GM19468 (cell line): ENCODE data around the gene TRIM40.
"Not testable (repeated sequence)": the region's sequence is repeated elsewhere in the genome, so short reads cannot be mapped to it uniquely, and the experiment has no call there.

Source experiments
- ATAC-seq: cut with Tn5 transposase; IDR thresholded peaks from one replicate; pipeline ENCODE4 v1.9.1; 2021; ENCODE audit warnings: mild to moderate bottlenecking, moderate library complexity, moderate number of reproducible peaks; ENCODE audit not compliant: unreplicated experiment; ENCODE audit errors: extremely low read depth

TRIM40 gene

DNA sequence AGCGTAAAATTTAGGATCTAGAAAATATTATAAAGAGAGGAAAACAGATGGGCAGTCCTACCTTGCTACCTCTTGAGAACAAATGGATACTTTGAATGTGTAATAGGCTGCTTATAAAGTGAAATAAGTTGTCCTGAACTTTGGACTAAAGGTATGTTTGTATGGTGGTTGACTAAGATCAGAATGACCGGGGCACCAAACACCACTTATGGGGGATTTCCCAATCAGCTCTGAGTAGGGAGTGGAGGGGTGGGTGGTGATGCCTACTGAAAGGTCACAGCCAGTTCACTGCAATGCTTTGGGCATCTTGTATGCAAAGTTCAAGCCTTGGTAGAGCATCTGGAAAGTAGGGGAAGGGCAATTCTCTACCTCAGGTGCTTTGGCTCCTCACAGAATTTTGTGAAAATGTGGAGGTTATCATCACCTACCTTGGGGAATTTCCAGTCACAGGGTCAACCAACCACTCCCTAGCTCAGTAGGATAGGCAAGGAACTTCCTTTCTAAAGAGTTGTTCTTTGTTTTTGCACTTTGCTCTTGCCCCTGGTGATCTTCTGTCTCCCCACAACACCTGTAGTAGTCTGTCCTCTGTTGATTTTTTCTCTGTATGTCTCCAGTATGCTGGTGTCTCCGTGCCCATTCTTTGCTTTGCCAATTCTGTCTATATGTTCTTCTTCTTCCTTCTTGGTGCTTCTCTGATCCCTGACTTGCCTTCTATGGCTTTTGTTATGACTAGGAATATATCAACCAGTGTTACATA, 22.8 kb upstream of the TRIM40 start, which contains the start of gene TRIM31:
TSS of gene TRIM31 (minus strand) at position 88 of the 757 bp plus-strand sequence. CDS start 285 bp downstream, outside the sequence.
- ATAC-seq, result no peak

DNA sequence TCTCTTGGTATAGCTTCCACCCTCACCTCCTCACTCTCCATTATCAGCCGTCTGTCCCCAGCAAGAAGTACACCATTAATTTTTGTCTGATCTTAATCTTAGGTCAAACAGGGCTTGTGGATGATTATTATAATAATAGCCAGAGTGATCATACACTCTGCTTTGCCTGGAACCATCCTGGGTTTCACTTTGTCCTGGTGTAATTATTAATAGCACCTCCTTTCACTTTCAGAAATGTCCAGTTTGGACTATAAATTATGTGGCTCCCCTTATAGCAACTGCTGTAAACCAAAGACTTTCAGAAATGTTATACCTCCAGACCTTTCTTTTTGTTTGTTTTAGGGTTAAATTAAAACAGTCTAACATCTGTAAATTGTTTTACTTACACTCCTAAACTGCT, 22.1 kb upstream of the TRIM40 start:
- no peak for ATAC-seq

DNA sequence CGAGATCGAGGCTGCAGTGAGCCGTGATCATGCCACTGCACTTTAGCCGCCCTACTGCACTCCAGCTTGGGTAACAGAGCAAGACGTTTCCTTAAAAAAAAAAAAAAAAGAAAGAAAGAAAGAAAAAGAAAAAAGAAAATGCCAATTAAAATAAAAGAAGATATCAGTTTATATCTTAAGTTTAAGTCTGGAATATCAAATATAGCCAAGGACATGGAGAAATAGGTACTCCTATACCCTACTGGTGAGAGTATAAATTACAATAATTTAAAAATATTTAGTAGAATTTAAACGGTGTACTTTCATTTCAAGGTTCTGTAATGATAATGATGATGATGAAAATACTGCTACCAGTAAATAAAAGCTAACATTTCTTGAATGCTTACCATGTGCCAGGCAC, 19.2 kb upstream of the TRIM40 start:
- no peak for ATAC-seq

DNA sequence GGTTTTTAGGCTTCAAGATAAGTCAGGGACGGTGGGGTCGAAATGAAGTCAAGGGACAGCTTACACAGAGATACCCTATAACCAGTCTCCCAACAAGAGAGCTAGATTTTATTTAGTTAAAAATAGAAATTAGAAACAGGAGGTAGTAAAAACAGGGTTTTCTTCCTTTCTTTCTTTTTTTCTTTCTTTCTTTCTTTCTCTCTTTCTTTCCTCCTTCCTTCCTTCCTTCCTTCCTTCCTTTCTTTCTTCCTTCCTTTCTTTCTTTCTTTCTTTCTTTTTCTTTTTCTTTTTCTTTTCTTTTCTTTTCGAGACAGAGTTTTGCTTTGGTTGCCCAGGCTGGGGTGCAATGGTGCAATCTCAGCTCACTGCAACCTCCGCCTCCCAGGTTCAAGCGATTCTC, 17.2 kb upstream of the TRIM40 start:
- ATAC-seq, result not testable (repeated sequence)

DNA sequence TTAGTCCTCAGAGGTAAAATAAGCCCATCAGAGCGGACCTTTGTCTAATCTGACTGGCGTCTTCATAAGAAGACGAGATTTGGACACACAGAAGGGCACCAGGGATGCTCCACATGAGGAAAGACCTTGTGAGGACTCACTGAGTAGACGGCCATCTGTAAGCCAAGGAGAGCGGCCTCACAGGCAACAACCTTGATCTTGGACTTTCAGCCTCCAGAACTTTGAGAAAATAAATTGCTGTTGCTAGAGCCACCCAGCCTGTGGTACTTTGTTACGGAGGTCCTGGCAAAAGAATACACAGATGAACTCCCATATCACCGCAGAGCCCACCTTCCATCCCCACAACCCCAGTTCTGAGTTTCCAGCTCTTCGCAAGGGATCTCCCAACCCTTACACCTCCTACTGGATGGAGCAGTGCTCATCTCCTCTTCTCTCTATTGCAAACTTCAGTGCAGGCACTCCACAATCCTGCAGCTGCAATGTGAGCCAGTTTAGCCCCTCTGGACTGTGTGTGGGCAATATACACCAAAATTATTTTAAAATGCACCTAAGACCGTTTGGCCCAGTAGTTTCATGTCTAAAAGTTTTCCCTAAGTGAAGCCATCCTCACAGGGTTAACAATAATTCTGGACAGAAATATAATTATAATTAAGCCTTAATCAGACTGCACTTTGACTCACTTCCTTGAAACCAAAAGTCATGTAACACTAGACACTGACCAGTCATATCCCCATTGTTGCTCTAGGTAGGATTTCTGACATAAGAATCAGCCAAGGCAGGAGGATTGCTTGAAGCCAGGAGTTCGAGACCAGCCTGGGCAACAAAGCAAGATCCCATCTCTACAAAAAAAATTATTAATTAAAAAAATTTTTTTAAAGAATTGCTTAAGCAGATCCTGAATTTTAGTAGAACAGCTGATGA, 14.2 kb upstream of the TRIM40 start:
- no peak for ATAC-seq

DNA sequence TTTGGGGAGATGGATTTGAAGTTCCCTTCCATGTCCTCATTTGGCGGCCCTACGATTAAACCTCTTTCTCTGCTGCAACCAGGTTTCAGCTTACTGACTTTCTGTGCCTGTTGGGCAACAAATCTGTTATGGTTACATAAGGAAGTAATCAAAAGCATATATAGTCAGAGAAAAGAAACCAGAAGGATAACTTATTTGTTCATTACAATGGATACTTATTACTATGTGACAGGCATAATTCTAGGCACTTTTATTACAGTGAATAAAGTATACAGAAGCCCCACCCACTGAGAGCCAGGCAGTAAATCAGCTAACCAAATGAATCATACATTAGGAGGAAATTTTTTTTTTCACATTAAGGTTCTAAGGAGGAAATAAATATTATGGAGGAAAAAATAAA, 13.4 kb upstream of the TRIM40 start:
- ATAC-seq, result no peak

DNA sequence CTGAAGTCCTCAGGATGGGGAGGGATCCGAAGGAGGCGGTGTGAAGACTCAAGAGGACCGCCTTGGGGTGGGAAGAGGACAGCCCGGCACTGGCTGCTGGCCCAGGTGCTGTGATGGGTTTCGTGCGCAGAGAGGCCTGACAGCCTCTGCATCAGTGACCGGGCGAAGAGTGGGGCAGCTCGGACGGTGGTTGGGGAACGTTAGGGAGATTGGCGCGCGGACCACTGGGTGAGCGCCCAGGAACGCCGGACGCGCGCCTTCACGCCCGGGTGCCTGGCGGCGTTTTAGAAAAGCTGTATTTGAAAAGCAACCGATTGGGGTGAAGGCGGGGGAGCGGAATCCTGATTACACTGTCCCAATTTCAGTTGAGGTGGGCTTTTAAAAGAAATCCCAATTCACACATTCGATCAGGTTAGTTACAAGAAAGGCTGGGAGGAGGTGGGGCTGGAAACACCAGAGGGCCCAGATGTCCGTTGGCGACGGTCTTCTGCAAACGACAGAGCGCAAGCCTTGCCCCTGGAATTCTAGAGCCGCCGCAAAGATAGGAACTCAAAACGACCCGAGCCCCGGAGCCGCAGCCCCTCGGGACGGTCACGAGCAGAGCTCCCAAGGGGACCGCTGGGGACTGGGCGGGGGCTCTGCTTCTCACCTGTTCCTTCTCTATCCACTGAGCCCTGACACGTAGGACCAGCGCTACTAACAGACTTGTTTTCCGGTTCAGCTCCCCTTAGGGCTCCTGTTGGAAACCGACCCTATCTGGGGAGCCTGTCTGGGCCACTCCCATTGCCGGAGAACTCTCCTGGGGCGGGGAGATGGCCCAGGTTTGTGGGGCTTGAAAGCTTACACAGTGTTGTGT, 8.5 kb upstream of the TRIM40 start:
- ATAC-seq, result no peak

DNA sequence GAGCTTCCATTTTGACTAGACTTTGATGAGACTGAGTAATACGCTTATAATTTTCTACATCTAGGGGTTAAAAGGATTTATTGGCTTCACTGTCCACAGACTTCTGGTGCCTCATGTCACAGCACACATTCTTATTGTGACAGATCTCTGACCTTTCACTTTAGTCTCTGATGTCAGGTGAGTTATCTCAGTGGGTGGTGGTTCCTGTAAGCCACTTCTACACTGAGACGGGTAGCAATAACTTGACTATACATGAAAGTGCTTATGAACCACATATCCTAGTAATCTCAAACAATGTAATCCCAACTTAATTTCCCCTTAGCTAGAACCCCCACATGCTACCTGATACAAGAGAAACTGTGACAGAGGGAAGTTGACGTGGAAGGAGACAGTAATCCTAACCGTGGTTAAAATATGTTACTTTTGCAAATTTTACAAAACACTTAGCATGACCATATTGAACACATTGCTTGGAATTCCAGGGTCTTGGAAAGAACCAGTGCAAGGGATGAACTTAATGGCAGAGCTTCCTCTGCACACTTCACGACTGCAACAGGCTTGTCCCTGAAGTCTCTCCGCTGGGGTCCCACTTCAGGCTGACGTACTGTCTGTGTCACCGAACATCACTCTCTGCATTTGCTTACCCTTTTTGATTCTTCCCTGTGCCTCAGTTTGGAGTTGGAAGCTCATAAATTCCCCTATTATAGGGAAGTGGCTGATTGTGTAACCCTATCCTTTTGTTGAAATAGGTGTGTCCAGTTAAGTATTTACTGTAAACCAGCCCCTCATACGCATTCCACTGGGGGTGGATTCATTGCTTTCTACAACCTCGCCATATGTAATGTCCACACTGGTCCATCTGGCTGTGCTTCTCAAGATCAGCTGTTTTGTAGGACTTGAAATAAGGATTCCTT, 6.4 kb upstream of the TRIM40 start:
- ATAC-seq, result no peak

DNA sequence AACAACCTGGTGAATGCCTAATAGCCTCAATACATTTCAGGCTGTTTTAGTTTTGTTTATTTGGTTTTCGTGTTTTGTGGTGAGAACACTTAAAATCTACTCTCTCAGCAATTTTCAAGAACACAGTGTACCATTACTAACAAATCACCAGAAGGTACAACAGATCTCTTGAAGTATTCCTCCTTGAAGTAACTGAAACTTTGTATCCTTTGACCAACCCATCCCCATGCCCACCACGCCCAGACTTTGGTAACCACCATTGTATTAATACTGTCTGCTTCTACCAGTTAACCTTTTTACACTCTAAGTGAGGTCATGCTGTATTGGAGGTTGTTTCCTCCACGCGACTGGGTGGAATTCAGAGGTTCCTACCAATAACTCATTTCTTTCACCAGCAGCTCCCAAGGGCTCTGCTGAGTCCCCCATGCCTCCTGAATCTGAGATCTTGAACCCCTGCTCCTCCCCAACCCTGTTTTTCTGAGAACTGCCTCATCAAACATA, 5.7 kb upstream of the TRIM40 start:
- ATAC-seq, result no peak

DNA sequence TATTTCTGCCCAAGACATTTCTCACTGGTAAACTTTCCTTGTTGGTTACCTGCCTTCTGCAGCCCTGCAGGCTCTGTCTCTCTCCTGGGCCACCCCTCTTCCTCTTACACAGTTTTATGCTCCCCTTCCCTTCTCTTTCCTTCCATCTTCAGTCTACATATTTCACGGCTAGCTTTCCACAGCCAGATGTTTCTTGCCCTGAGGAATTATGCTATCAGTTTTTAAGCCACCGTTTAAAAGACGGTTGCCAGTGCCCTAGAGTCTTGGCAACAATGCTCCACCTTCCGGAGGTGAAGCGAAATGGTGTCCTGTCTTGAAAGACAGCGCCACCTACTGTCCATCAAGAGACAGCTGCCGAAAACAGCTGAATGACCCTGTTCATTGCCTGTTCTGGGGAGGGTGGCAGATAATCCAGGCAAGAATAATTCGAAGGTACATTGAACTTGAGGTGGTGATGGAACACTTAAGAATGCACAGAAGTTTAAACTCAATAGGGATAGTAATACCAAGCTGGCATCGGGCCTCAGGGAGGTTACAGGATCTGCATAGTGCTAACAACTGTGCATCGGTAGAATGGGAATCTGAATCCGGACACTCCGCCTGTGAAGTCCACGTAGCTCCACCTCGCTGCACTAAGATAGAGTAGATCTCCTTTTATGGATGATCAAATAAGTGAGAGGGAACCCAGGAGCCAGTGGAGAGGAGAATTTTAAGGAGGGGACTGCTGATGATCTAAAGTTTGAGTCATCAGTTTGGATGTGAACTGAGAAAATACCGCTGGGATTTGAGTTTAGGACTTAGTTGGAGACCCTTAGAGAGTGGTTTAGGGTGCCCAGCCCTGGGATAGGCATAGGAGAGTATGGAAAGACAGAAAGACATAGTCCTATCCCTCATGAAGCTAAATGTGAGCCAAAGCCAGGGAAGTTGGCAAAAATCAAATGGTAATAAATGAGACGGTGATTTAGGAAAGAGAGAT, 4.8 kb upstream of the TRIM40 start:
- no peak for ATAC-seq

DNA sequence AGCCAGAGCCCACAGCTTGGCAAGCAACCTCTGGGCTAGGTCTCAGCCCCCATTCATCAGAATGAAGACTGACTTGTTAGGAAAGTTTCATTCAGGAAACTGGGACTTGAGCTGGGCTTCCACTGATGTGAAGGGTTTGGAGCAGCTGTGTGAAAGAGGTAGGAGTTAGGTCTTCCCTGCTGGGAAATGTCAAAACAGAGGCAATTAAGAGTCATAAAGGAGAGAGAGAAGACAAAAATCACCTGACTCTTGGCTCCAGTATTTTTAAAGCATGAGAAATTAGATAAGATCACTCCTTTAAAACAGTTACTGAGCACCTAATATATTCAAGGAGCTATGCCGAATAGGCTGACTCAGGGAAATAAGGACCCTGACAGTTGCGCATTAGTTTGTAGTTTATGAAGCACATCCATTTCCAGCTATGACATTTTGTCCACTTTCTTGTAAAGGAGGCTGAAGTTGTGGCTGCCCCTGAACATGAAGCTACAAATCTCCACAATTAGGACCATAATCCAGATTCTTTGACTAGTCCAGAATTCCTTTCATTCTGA, 3.9 kb upstream of the TRIM40 start:
- ATAC-seq, result no peak

DNA sequence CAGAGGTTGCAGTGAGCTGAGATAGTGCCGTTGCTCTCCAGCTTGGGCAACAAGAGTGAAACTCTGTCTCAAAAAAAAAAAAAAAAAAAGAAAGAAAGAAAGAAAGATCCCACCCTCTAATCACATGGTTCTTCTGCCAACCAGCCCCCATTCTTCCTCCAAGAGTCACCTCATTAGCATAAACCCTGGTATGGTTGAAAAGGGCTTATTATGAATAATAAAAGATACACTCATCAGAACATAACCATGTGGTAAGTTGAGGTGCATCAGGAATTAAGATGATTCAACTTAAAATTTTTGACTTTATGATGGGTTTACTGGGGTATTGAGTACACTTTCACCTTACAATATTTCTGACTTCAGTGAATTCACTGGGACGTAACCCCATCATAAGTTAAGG, 793 bp upstream of the TRIM40 start:
- no peak for ATAC-seq

DNA sequence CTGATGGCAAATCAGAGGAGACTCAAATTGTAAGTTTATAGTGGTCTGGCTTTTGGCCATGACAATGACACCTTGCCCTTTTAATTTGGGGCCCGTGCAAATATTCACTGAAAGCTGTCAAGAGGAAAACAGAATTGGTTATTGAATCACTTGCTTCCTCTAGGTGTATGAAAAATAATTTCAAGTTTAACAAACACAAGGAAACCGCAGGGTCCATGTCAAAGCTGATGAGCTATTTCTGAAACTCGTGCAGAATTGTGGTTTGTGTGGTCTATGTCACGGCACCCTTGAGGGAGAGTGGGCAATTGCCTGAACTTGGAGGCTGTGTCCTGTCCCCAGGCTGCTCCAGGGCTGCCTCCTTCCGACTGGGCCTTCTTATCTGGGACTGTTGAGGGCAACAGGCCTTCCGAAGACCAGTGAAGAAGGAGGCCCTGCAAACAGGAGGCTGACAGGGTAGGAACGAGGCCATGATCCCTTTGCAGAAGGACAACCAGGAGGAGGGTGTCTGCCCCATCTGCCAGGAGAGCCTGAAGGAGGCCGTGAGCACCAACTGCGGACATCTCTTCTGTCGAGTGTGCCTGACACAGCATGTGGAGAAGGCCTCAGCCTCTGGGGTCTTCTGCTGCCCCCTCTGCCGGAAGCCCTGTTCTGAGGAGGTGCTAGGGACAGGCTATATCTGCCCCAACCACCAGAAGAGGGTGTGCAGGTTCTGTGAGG, 788 bp downstream of the TRIM40 start:
- no peak for ATAC-seq

DNA sequence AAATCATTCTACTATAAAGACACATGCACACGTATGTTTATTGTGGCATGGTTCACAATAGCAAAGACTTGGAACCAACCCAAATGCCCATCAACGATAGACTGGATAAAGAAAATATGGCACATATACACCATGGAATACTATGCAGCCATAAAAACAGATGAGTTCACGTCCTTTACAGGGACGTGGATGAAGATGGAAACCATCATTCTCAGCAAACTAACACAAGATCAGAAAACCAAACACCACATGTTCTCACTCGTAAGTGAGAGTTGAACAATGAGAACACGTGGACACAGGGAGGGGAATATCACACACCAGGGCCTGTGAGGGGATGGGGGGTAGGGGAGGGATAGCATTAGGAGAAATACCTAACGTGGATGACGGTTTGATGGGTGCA, 4.3 kb downstream of the TRIM40 start:
- ATAC-seq, result not testable (repeated sequence)

DNA sequence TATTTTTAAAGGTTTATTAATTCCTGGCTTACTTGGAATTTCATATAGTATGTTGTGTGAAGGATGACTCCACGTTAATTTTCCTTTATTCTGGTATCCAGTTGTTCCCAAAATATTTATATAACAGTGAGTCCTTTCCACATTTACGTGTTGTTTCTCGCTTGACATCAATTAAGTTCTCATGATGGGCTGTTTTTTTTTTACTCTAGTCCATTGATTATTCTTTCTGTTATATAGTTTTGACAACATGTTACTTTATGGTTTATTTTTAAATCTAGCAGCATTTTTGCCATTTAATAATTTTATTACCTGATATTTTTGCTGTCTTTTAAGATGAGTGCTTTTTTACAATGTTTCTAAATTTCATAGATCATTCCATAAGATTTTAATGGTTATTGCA, 6.7 kb downstream of the TRIM40 start:
- ATAC-seq, result no peak

DNA sequence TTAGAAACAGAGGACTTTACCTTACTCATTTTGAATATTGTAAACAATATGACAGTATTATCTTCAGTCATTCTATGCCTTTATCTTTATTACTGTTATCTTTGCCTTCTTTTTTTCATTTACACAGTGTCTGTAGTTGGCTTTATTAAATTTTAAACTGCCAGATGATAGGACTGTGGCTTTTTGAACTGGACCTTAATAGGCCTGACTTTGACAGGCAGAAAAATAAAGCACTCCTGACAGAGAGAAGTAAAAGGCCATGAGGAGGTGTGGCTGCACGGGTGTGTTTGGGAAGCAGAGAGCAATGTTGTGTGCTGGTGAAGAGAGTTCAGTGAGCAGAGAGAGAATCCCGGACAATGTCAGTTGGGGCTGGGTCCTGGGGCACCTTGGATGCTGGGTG, 7.8 kb downstream of the TRIM40 start:
- ATAC-seq, result no peak

DNA sequence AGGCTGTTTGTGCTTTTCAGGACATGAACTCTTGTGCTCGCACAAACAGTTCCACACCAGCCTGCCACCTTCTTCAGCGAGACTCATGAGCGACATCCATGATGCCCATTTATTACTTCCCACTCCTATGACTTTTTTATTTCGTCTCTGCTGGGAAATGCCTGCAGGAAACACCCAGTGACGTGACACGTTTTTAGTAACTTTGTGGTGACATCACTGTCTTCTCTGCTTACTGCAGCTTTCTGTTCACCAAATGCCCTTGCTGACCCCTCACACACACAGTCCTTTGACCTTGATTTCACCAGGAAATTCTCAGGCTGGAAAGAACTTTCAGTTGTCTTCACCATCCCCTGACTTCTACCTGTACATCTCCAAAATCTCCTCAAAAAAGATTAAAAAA, 8.9 kb downstream of the TRIM40 start:
- no peak for ATAC-seq
